ENCODE results near the gene INTS11.
A peak's percentile ranks its signal among the peaks of the same experiment; 100 is the strongest.
"Not testable (repeated sequence)": the region's sequence is repeated elsewhere in the genome, so short reads cannot be mapped to it uniquely, and the experiment has no call there.

The INTS11 gene

GRCh38 chr1:1324524-1325287 is at the start of gene INTS11, which contains the start of gene CPTP:
Gene INTS11 (minus strand): TSS chr1:1324660. CDS start chr1:1324608, 52 bp downstream.
Gene CPTP (plus strand): TSS chr1:1324802. CDS start chr1:1326911, 2,109 bp downstream.
- no peaks in the 10 kb centered on the region for H3K27me3 Mint-ChIP-seq
- peaks cover 13% of the 10 kb centered on the region for H3K36me3 Mint-ChIP-seq (ENCODE audit: insufficient read depth)
- H3K27ac Mint-ChIP-seq (ENCODE audit: low read depth) = peak within 1 kb of the TSS; percentile 89
- no peaks in the 10 kb centered on the region for H3K9me3 Mint-ChIP-seq
- peak within 1 kb of the TSS; percentile 84 for H3K4me3 Mint-ChIP-seq
- ATAC-seq (replicated peaks; ENCODE audit: extremely low read depth, poor library complexity, severe bottlenecking) (peak; percentile 90), DNase-seq (ENCODE audit: low spot score in 2 of 2) (peak; percentile 90 to 91)
- peaks cover 36% of the 10 kb centered on the region for H3K4me1 Mint-ChIP-seq

- Mint-ChIP-seq H3K27me3 (no peaks in the 10 kb centered on the region), H3K9me3 (no peaks in the 10 kb centered on the region), H3K4me3 (peak overlapping the region; percentile 88), H3K36me3 (ENCODE audit: insufficient read depth) (peaks cover 18% of the 10 kb centered on the region), H3K27ac (ENCODE audit: low read depth) (peak overlapping the region; percentile 96), H3K4me1 (peaks cover 10% of the 10 kb centered on the region)
- DNase-seq (ENCODE audit: low spot score in 2 of 2) (no peak), ATAC-seq (replicated peaks; ENCODE audit: extremely low read depth, poor library complexity, severe bottlenecking) (no peak)
These were observed 49.5 kb upstream of the INTS11 start for GRCh38 chr1:1373815-1374588.

- H3K4me1 Mint-ChIP-seq = peaks cover 10% of the 10 kb centered on the region
- H3K4me3 Mint-ChIP-seq = peak overlapping the region; percentile 88
- H3K9me3 Mint-ChIP-seq = no peaks in the 10 kb centered on the region
- H3K27ac Mint-ChIP-seq (ENCODE audit: low read depth) = no peak overlapping the region
- ATAC-seq (replicated peaks; ENCODE audit: extremely low read depth, poor library complexity, severe bottlenecking) (no peak), DNase-seq (ENCODE audit: low spot score in 2 of 2) (no peak)
- peaks cover 18% of the 10 kb centered on the region for H3K36me3 Mint-ChIP-seq (ENCODE audit: insufficient read depth)
- no peaks in the 10 kb centered on the region for H3K27me3 Mint-ChIP-seq
These were observed 48.8 kb upstream of the INTS11 start for GRCh38 chr1:1373051-1373814.

- peak; percentile 66 to 77 for DNase-seq (ENCODE audit: low spot score in 2 of 2)
- Mint-ChIP-seq H3K27ac (ENCODE audit: low read depth) (peak overlapping the region; percentile 58), H3K9me3 (no peaks in the 10 kb centered on the region), H3K4me3 (peak overlapping the region; percentile 60), H3K4me1 (peaks cover 10% of the 10 kb centered on the region), H3K36me3 (ENCODE audit: insufficient read depth) (peaks cover 18% of the 10 kb centered on the region), H3K27me3 (no peaks in the 10 kb centered on the region)
- peak; percentile 29 for ATAC-seq (replicated peaks; ENCODE audit: extremely low read depth, poor library complexity, severe bottlenecking)
These were observed 47.6 kb upstream of the INTS11 start for GRCh38 chr1:1371746-1372711.

GRCh38 chr1:1371364-1371745 is 46.9 kb upstream of the INTS11 start:
- Mint-ChIP-seq H3K27me3 (no peaks in the 10 kb centered on the region), H3K4me3 (no peak overlapping the region), H3K9me3 (no peaks in the 10 kb centered on the region), H3K27ac (ENCODE audit: low read depth) (peak overlapping the region; percentile 58), H3K36me3 (ENCODE audit: insufficient read depth) (peaks cover 18% of the 10 kb centered on the region), H3K4me1 (peaks cover 10% of the 10 kb centered on the region)
- ATAC-seq (replicated peaks; ENCODE audit: extremely low read depth, poor library complexity, severe bottlenecking) (peak; percentile 75), DNase-seq (ENCODE audit: low spot score in 2 of 2) (peak; percentile 68 to 84)

GRCh38 chr1:1370771-1371300 is 46.4 kb upstream of the INTS11 start:
- H3K4me1 Mint-ChIP-seq = peaks cover 10% of the 10 kb centered on the region
- no peaks in the 10 kb centered on the region for H3K27me3 Mint-ChIP-seq
- no peaks in the 10 kb centered on the region for H3K9me3 Mint-ChIP-seq
- H3K27ac Mint-ChIP-seq (ENCODE audit: low read depth) = peak overlapping the region; percentile 58
- DNase-seq (ENCODE audit: low spot score in 2 of 2) (no peak), ATAC-seq (replicated peaks; ENCODE audit: extremely low read depth, poor library complexity, severe bottlenecking) (no peak)
- H3K4me3 Mint-ChIP-seq = no peak overlapping the region
- H3K36me3 Mint-ChIP-seq (ENCODE audit: insufficient read depth) = peaks cover 18% of the 10 kb centered on the region

DNA sequence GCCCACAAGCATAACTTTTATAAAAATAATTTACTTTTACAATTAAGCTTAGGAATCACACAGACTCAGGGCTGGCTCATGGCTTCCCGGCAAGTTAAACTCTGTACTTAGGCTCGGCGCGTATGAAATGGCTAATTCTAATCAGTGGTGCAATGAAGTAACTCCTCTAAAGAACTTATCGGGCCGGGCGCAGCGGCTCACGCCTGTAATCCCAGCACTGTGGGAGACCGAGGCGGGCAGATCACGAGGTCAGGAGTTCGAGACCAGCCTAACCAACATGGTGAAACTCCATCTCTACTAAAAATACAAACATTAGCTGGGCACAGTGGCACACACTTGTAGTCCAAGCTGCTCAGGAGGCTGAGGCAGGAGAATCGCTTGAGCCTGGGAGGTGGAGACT is 45.6 kb upstream of the INTS11 start:
- H3K27me3 Mint-ChIP-seq; H3K4me3 Mint-ChIP-seq; H3K27ac Mint-ChIP-seq (ENCODE audit: low read depth); ATAC-seq (replicated peaks; ENCODE audit: extremely low read depth, poor library complexity, severe bottlenecking); H3K4me1 Mint-ChIP-seq; H3K9me3 Mint-ChIP-seq; DNase-seq (ENCODE audit: low spot score in 2 of 2): not testable (repeated sequence)
- H3K36me3 Mint-ChIP-seq (ENCODE audit: insufficient read depth) = peaks cover 13% of the 10 kb centered on the region

- no peak overlapping the region for H3K27ac Mint-ChIP-seq (ENCODE audit: low read depth)
- no peaks in the 10 kb centered on the region for H3K9me3 Mint-ChIP-seq
- no peaks in the 10 kb centered on the region for H3K27me3 Mint-ChIP-seq
- peaks cover 9% of the 10 kb centered on the region for H3K36me3 Mint-ChIP-seq (ENCODE audit: insufficient read depth)
- H3K4me1 Mint-ChIP-seq = peaks cover 4% of the 10 kb centered on the region
- H3K4me3 Mint-ChIP-seq = no peak overlapping the region
- DNase-seq (ENCODE audit: low spot score in 2 of 2) (no peak), ATAC-seq (replicated peaks; ENCODE audit: extremely low read depth, poor library complexity, severe bottlenecking) (no peak)
These were observed 42.9 kb upstream of the INTS11 start for GRCh38 chr1:1367315-1367714.

- Mint-ChIP-seq H3K27ac (ENCODE audit: low read depth) (no peak overlapping the region), H3K9me3 (no peaks in the 10 kb centered on the region), H3K4me1 (no peaks in the 10 kb centered on the region), H3K27me3 (no peaks in the 10 kb centered on the region), H3K36me3 (ENCODE audit: insufficient read depth) (peaks cover 7% of the 10 kb centered on the region), H3K4me3 (no peak overlapping the region)
- DNase-seq (ENCODE audit: low spot score in 2 of 2) (no peak), ATAC-seq (replicated peaks; ENCODE audit: extremely low read depth, poor library complexity, severe bottlenecking) (no peak)
These were observed 42.2 kb upstream of the INTS11 start for GRCh38 chr1:1366699-1367066.

GRCh38 chr1:1365875-1366698 is 41.6 kb upstream of the INTS11 start:
- Mint-ChIP-seq H3K27me3 (peaks cover 4% of the 10 kb centered on the region), H3K4me3 (no peak overlapping the region), H3K27ac (ENCODE audit: low read depth) (no peak overlapping the region), H3K4me1 (peaks cover under 1% of the 10 kb centered on the region), H3K36me3 (ENCODE audit: insufficient read depth) (peaks cover 2% of the 10 kb centered on the region), H3K9me3 (no peaks in the 10 kb centered on the region)
- no peak for DNase-seq (ENCODE audit: low spot score in 2 of 2)
- no peak for ATAC-seq (replicated peaks; ENCODE audit: extremely low read depth, poor library complexity, severe bottlenecking)

DNA sequence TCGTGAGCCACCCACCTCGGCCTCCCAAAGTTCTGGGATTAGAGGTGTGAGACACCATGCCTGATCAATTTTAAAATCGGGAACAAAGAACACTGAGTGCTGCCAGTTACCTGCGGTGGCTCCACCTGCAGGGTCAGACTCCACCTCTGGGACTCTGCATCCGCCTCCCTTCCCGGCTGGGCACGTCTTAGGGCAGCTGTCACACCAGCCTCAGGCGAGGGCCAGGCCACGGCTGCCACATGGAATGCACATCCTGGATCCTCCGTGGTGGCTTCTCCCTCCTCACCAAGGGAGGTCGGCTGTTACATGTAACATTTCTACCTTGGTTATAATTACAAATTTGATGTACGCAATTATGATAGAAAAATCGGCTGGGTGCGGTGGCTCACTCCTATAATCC is 39.8 kb upstream of the INTS11 start:
- H3K4me3 Mint-ChIP-seq = no peak overlapping the region
- peaks cover 6% of the 10 kb centered on the region for H3K4me1 Mint-ChIP-seq
- no peaks in the 10 kb centered on the region for H3K36me3 Mint-ChIP-seq (ENCODE audit: insufficient read depth)
- DNase-seq (ENCODE audit: low spot score in 2 of 2) = no peak
- no peaks in the 10 kb centered on the region for H3K9me3 Mint-ChIP-seq
- no peak overlapping the region for H3K27ac Mint-ChIP-seq (ENCODE audit: low read depth)
- H3K27me3 Mint-ChIP-seq = peaks cover 13% of the 10 kb centered on the region
- no peak for ATAC-seq (replicated peaks; ENCODE audit: extremely low read depth, poor library complexity, severe bottlenecking)

Measured in central memory CD8-positive, alpha-beta T cell (primary cell).